ENCODE data around the gene TRIM28. TPM values are rescaled to one million over a fixed set of nuclear protein-coding genes. Genes with fewer than 3 reads are reported as not detected.

The TRIM28 gene
- total RNA-seq, 4 donors from 2014 or later: 171 to 274 (median 196) TPM

GRCh38 chr19:58548859-58549663 is 5.2 kb downstream of the TRIM28 start:
- 84% methylated on average over 6 of the region's 20 CpGs; no CpG with 5 or more reads in 1 of the 2 donors for WGBS, 2 donors (ENCODE audit: low coverage in 1 of 2)
- no peak overlapping the region for H3K4me3 ChIP-seq
- H3K27ac ChIP-seq: no peak overlapping the region
- H3K36me3 ChIP-seq: peaks cover 9 to 81% of the 10 kb centered on the region in 2 donors
- H3K4me1 ChIP-seq: peaks cover 10 to 64% (median 29%) of the 10 kb centered on the region in 3 donors
- ATAC-seq: no peak
- H3K9me3 ChIP-seq: no peaks in the 10 kb centered on the region
- H3K27me3 ChIP-seq: no peaks in the 10 kb centered on the region
- TF ChIP-seq POLR2AphosphoS5 (IDR thresholded peaks at IDR 0.05): no peak
- no peak for TF ChIP-seq CTCF (IDR thresholded peaks at IDR 0.05)
- no peak for TF ChIP-seq POLR2A (IDR thresholded peaks at IDR 0.05)
- TF ChIP-seq EP300 (IDR thresholded peaks at IDR 0.05): no peak

- no peak overlapping the region for H3K4me3 ChIP-seq
- H3K9me3 ChIP-seq: no peaks in the 10 kb centered on the region
- H3K4me1 ChIP-seq: peaks cover 11 to 69% (median 32%) of the 10 kb centered on the region in 3 donors
- peaks cover 9 to 81% of the 10 kb centered on the region in 2 donors for H3K36me3 ChIP-seq
- 87% methylated on average over 4 of the region's 11 CpGs; no CpG with 5 or more reads in 1 of the 2 donors for WGBS, 2 donors (ENCODE audit: low coverage in 1 of 2)
- no peaks in the 10 kb centered on the region for H3K27me3 ChIP-seq
- H3K27ac ChIP-seq: no peak overlapping the region
- TF ChIP-seq POLR2A (IDR thresholded peaks at IDR 0.05): no peak
- TF ChIP-seq EP300 (IDR thresholded peaks at IDR 0.05): no peak
- no peak for TF ChIP-seq POLR2AphosphoS5 (IDR thresholded peaks at IDR 0.05)
- ATAC-seq: no peak
These were observed 5.9 kb downstream of the TRIM28 start for GRCh38 chr19:58549664-58550361.

GRCh38 chr19:58550362-58551122 is 6.7 kb downstream of the TRIM28 start:
- H3K27ac ChIP-seq: no peak overlapping the region
- H3K36me3 ChIP-seq: peaks cover 9 to 81% of the 10 kb centered on the region in 2 donors
- 50% methylated on average over 1 of the region's 13 CpGs; no CpG with 5 or more reads in 1 of the 2 donors for WGBS, 2 donors (ENCODE audit: low coverage in 1 of 2)
- ATAC-seq: no peak
- no peaks in the 10 kb centered on the region for H3K27me3 ChIP-seq
- H3K4me3 ChIP-seq: no peak overlapping the region
- TF ChIP-seq POLR2A (IDR thresholded peaks at IDR 0.05): no peak
- TF ChIP-seq POLR2AphosphoS5 (IDR thresholded peaks at IDR 0.05): no peak
- TF ChIP-seq CTCF (IDR thresholded peaks at IDR 0.05): no peak
- no peak for TF ChIP-seq EP300 (IDR thresholded peaks at IDR 0.05)
- H3K9me3 ChIP-seq: no peaks in the 10 kb centered on the region
- peaks cover 11 to 66% (median 32%) of the 10 kb centered on the region in 3 donors for H3K4me1 ChIP-seq

- TF ChIP-seq POLR2A (IDR thresholded peaks at IDR 0.05): no peak
- no peak for TF ChIP-seq CTCF (IDR thresholded peaks at IDR 0.05)
- no peak for TF ChIP-seq EP300 (IDR thresholded peaks at IDR 0.05)
- 0% methylated on average over 1 of the region's 1 CpG; no CpG with 5 or more reads in 1 of the 2 donors for WGBS, 2 donors (ENCODE audit: low coverage in 1 of 2)
- no peak for ATAC-seq
- peaks cover 9 to 81% of the 10 kb centered on the region in 2 donors for H3K36me3 ChIP-seq
- H3K27me3 ChIP-seq: no peaks in the 10 kb centered on the region
- no peak overlapping the region for H3K27ac ChIP-seq
- peaks cover 8 to 66% (median 32%) of the 10 kb centered on the region in 3 donors for H3K4me1 ChIP-seq
- H3K9me3 ChIP-seq: no peaks in the 10 kb centered on the region
- no peak overlapping the region for H3K4me3 ChIP-seq
These were observed 7.2 kb downstream of the TRIM28 start for GRCh38 chr19:58551123-58551497.
